HG03460 (cell line): ENCODE results near the gene CES3.

Source experiments
- ATAC-seq: cut with Tn5 transposase; IDR thresholded peaks from one replicate; pipeline ENCODE4 v1.9.1; 2021; ENCODE audit not compliant: unreplicated experiment

The CES3 gene, protein sequence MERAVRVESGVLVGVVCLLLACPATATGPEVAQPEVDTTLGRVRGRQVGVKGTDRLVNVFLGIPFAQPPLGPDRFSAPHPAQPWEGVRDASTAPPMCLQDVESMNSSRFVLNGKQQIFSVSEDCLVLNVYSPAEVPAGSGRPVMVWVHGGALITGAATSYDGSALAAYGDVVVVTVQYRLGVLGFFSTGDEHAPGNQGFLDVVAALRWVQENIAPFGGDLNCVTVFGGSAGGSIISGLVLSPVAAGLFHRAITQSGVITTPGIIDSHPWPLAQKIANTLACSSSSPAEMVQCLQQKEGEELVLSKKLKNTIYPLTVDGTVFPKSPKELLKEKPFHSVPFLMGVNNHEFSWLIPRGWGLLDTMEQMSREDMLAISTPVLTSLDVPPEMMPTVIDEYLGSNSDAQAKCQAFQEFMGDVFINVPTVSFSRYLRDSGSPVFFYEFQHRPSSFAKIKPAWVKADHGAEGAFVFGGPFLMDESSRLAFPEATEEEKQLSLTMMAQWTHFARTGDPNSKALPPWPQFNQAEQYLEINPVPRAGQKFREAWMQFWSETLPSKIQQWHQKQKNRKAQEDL

GRCh38 chr16:66961065-66961744 lies at the start of gene CES3:
CES3 (plus strand) TSS chr16:66961266; CDS start chr16:66961308, 42 bp downstream.
- peak; percentile 69 for ATAC-seq

DNA sequence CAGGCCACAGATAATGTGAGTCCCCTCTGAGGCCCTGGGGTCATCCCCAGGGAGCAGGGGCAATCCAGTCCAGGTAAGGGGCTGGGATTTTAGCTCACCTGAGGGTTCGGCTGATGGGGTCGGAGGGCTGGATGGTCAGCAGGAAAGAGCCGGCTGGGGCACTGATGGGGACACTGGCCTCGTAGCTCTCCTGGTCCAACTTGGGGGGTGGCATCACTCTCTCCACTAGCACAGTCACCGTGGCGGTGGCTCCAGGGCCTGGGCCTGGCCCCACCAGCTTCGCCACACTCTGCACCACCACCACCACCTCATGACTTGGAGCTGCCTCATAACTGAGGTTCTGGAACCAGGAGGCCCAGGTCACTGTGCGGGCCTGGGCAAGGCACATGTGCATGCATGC lies 49.3 kb upstream of the CES3 start:
- no peak for ATAC-seq

DNA sequence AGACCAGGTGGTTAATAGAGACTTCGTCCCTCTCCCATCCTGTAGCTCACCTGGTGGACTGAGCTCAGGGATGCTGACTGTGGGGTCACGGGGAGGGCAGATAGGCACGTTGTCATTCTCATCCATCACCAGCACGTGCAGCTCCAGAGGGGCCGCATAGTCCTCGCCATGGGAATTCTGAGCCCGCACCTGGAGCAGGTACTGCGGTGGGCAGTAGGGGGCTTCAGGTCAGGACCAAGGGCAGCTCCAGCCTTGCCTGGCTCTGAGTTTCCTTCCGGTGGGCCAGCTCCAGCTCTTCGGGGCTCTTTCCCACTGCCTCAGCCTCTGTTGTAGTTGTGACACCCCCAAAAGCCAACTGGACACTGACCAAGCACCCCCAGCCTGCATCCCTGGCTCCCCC lies 48.0 kb upstream of the CES3 start:
- no peak for ATAC-seq

- ATAC-seq, result no peak
Observed at GRCh38 chr16:66913711-66914110, 47.4 kb upstream of the CES3 start.

GRCh38 chr16:66914541-66914940 lies 46.5 kb upstream of the CES3 start:
- no peak for ATAC-seq

- ATAC-seq, result no peak
Observed at GRCh38 chr16:66915041-66915440, 46.0 kb upstream of the CES3 start.

DNA sequence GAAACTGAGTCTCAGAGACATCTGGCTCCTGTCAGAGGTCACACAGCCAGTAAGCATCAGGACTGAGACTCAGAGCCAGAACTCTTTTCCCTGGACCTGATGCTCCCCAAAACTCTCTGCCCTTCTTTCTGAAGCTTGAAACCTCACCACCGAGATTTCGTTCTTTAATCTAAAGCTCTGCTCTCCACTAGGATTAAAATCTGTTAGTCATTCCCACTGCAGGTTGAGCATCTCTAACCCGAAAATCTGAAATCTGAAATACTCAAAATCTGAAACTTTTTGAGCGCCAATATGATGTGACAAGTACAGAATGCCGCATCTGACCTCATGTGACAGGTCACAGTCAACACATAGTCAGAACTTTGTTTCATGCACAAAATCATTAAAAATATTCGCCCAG lies 44.5 kb upstream of the CES3 start:
- ATAC-seq, result no peak

DNA sequence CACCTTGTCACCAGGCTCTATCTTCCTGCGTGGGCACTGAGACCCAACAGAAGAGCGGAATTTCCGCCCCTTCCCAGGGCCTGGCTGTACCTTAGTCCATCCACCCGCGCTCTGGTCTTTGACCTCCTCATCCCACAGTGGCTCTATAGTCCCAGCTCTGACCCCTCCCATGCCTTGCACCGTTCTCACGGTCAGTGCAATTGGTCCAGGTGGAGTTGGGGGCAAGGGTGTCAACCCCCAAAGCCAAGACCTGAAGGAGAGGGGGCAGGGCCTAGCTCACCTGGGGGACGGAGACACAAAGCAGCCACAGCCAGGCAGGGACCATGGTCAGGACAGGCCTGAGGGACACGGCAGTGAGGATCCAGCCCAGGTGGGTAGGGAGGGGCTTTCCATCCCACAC lies 43.3 kb upstream of the CES3 start:
- ATAC-seq, result no peak

GRCh38 chr16:66918355-66918754 lies 42.7 kb upstream of the CES3 start:
- ATAC-seq, result no peak

GRCh38 chr16:66918803-66919568 lies 42.1 kb upstream of the CES3 start, which contains the start of gene CDH16:
CDH16 (minus strand) TSS chr16:66918885; CDS start chr16:66918065, 820 bp downstream.
- ATAC-seq, result no peak

- no peak for ATAC-seq
Observed at GRCh38 chr16:66919569-66920298, 41.3 kb upstream of the CES3 start.

GRCh38 chr16:66920299-66920590 lies 40.8 kb upstream of the CES3 start:
- ATAC-seq, result no peak

DNA sequence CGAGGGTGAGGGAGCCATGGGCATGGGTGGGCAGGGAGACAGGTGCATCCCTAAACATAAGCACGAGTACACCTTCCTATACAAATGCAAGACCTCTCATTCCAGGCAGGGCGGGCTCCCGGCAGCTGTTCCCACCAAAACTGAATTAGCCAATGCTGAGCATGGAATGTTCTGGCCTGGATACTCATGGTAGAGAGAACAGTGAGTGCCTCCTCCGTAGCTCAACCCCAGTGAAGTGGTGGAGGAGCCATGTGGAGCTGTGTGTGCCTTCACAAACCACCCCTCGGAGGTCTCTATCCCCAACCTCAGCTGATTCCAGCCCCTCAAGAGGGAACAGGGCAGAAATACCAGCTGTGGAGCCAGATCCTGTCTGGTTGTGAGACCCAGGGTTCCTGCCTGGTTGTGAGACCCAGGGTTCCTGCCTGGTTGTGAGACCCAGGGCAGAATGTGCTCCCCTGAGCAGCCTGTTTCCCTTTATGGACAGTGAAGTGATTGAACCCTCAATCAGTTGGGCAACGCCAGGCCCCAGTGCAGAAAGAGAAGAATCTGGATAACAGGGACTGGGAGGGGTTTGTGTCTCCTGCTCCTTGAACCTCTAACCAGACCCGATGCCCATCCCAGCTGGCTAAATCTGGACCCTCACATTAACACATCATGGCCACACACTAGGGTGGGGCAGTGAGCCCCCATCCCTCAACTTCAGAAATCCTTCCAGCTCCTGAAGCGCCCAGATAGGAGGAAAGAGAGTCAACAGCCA lies 40.0 kb upstream of the CES3 start:
- no peak for ATAC-seq

DNA sequence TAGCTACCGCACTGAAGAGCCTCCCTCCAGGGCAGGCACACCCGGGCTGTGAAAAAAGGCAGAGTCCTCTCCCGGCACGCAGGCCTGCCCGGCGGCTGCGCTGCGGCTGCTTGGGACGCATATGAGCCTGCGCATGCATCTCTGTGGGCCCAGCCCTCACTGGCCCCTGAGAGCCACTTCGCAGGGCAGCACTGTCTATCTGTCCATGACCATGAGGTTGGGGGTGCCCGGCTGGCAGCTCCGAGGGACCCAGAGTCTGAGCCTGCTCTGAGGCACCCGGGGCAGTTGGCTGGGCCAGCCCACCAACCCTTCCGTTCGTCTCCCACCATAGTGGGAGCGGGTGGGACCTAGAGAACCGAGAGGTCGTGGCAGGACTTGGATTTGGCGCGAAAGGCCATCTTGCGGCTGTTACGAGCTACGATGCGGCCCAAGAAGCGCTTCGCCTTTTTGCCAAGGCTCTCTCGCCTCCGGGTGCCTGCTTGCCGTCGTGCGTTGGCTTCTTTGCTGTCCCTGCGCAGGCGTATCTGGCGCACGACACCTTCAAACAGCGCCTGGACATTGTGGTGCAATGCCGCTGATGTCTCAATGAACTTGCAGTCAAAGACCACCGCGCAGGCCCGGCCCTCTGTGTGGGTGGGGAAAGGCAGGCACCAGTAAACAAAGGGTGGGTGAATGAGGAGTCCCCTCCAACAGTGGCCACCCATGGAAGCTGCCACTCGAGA lies 39.2 kb upstream of the CES3 start:
- no peak for ATAC-seq

DNA sequence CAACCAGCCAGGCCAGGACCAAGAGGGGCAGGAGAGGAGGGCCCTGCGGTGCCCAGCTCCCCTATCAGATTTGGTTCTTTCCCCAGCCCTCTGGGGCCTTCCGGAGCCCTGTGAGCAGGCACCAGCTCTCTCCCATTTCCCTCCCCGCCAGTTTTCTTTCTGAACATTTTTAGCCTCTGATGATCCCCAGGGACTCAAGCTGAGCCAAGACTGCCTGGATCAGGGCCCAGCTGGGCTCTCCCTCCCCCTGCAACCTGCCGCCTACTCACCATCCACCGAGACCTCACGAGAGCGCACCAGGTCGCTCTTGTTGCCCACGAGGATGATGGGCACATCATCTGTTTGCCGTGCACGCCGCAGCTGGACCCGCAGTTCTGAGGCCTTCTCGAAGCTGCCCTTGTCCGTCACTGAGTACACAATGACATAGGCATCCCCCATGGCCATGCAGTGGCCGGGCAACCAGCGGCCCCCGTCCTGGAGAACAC lies 37.8 kb upstream of the CES3 start:
- no peak for ATAC-seq

DNA sequence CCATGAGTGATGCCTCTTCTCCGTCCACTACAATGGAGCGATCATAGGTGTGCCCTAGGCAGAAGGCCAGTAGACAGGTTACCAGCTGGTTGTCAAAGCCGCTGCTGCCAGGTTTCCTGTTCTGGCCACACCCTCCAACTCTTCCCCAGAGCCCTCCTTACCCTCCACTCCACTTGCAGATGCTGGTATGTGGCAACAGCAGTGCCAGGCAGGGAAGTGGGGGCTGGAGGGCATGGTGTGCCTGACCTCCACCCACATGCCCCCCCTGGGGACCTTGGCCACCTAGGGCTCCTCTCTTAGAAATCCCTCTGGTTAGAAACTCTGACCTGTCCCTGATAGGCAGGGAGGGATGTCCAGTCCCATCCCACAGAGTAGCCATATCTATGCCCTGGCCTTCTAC lies 37.2 kb upstream of the CES3 start:
- ATAC-seq, result no peak

GRCh38 chr16:66924527-66925321 lies 36.3 kb upstream of the CES3 start:
- no peak for ATAC-seq

DNA sequence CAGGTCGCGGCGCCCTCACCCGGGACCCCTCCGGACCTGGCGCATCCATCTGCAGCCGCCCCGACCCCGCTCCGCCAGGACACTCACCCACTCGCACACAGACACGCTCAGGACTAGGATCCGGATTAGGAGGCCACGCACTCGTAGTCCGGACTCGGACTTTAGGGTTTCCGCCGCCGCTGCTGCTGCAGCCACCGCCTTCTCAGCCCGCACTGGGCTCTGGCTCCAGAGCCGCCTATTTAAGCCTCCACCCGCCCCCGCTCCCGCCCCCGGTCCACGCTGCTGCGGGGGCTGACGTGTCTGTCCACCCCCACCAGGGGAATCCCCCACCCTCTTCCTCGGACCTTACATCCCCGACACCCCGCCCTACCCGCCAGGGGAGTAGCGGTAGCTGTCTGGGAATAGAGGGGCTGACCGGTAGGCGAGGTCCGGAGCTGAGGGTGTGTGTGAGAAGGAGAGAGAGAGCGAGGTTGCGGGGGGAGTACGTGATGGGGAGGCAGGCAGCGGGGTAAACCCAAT lies 35.7 kb upstream of the CES3 start, which contains the start of gene RRAD:
Gene RRAD, minus strand, starts transcription at position 214 of the 519 bp plus-strand sequence. CDS start 356 bp downstream, outside the sequence.
- ATAC-seq, result no peak
